Activated CD4-positive, alpha-beta T cell treated with anti-CD3 and anti-CD28 coated beads for 36 hours (primary cell): Measurements from ENCODE around the gene GPC1. TPM values are rescaled to one million over a fixed set of nuclear protein-coding genes. Genes with fewer than 3 reads are reported as not detected.

ENCODE experiments used
- ATAC-seq: fragments of 200-7000 bp; cut with Tn5 transposase; one replicate; pipeline ENCODE4 v1.10.0; 2021; ENCODE audit warnings: mild to moderate bottlenecking, moderate library complexity
- CTCF ChIA-PET: fragments of 350-600 bp; sonication (Branson Sonifier 250); formaldehyde crosslinking; loops from one replicate; lab custom pipeline; 2021; ENCODE audit warnings: antibody characterized with exemption; lab: Charles Lee
- POLR2A ChIA-PET: fragments of 350-600 bp; sonication (Branson Sonifier 250); formaldehyde crosslinking; loops from one replicate; lab custom pipeline; 2021; ENCODE audit warnings: antibody characterized with exemption, inconsistent platforms; lab: Charles Lee
- DNase-seq: peaks from one replicate; pipeline ENCODE4 v3.0.0-alpha.2; 2020
- H3K27ac Mint-ChIP-seq: one replicate; pipeline ENCODE4 v1.8.0; 2021; ENCODE audit warnings: mixed read lengths
- H3K27me3 Mint-ChIP-seq: one replicate; pipeline ENCODE4 v1.8.0; 2021; ENCODE audit warnings: mixed read lengths
- H3K36me3 Mint-ChIP-seq: one replicate; pipeline ENCODE4 v1.8.0; 2021; ENCODE audit warnings: low read depth, mixed read lengths
- H3K4me1 Mint-ChIP-seq: one replicate; pipeline ENCODE4 v1.8.0; 2021; ENCODE audit warnings: mixed read lengths
- H3K4me3 Mint-ChIP-seq: one replicate; pipeline ENCODE4 v1.8.0; 2021; ENCODE audit warnings: mild to moderate bottlenecking, moderate library complexity, mixed read lengths
- H3K9me3 Mint-ChIP-seq: one replicate; pipeline ENCODE4 v1.8.0; 2021; ENCODE audit warnings: low read depth, mixed read lengths
- intact Hi-C, 2 experiments: fragments of 100-400 bp; cut with DNase I in 1 of 2; cut with micrococcal nuclease in 1 of 2; formaldehyde crosslinking; loops; one replicate each; pipeline versions ENCODE4 v1.14.2 to v1.15.1; 2022 to 2024; cut with DNase I, micrococcal nuclease
- microRNA-seq: library from miRNA; unstranded; fragments of <30 nt; microRNA quantifications from one replicate; pipeline ENCODE4 v1.2.0, GENCODE V29; 2021; ENCODE audit warnings: borderline replicate concordance
- total RNA-seq, 2 experiments: library from RNA; stranded (reverse); gene quantifications; one replicate each; pipeline ENCODE4 v1.2.3, GENCODE V29; 2021

Gene GPC1
- total RNA-seq, 2 experiments from 2014 or later, result 1.7 to 2.0 TPM

DNA sequence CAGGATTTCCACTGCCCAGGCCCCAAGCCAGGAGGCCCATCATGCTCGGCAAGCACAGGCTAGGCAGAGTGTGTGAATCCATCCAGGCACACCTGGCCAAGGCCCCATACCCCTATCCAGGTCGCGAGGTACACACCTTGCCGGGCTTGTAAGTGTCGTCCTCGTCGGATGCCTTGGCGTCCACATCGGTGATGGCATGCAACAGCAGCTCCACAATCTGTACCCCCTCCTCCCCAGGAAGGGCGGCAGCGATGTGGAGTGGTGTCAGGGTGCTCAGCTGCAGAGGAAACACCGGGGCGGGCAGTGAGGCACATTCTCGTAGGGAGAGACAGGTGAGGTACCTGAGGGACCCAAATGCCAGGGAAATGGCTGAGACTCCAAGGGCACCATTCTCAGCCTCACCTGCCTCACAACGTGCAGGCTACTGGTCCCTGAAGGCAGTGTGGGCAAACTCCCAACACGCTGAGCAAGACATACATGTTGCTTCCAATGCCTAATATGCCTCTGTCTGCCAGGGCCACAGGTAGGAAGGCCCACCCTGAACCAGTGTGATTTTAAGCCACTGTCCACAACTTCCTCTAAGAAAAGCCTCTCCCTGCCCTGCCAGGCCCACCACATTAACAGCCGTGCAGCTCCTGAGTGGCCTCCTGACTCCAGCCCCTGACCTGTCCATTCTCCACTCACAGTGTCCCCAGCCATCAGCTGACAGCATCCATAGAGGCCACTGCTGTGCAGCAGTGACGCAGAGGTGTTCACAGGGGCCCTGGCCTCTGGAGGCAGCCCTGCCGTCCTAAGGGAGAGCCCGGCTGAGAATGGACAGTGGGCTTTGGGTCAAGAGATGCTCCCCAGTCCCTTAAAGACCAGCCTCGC lies 77.4 kb downstream of the GPC1 start:
- H3K27ac Mint-ChIP-seq, result no peak overlapping the region
- intact Hi-C loops, result loop anchor here (5.0 to 10.0 kb wide), 3 partner anchors 49 to 329 kb away; partner anchors contain the start of gene DUSP28 (in 1 of the 2)
- no peaks in the 10 kb centered on the region for H3K9me3 Mint-ChIP-seq
- peaks cover 13% of the 10 kb centered on the region for H3K4me1 Mint-ChIP-seq
- no peak overlapping the region for H3K4me3 Mint-ChIP-seq
- no peaks in the 10 kb centered on the region for H3K27me3 Mint-ChIP-seq
- POLR2A ChIA-PET, result no interaction called here
- CTCF ChIA-PET, result interaction anchor here (0.6 to 2.2 kb wide), 5 partner anchors 39 to 310 kb away, joined by 4 to 21 read pairs (median 8); partner anchors contain the start of gene CAPN10
- DNase-seq, result no peak
- ATAC-seq, result no peak
- peaks cover 2% of the 10 kb centered on the region for H3K36me3 Mint-ChIP-seq

DNA sequence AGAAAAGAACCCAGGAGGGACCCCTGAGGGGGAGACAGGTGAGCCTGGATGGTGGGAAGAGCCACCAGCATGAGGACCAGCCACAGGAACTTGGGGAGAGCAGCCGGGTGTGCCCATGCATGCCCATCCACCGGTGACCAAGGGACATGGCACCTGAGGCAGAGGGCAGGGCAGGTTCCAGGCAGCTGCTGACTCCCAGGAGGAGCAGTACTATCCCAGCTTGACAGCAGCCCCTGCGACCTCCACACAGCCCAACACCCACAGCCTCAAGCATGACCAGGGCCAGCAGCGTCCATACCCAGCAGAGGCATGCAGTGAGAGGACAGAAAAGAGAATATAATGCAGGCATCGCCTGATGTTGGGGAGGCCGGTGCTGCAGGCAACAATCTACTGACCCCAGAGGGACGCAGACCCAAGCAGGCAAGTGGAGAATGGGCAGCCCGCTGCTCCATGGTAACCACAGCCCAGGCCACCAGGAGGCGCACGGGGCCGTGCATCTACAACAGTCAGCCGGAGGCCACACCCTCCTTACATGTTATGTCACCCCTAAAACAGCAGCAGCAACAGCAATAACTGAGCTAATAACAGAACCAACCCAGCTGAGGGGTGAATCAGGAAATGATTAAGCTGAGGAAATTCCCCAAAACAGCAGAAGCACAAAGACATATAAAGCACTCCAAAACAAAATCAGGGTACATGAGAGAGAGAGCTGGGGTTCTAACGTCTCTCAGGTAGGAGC lies 78.3 kb downstream of the GPC1 start:
- ChIA-PET CTCF (interaction anchor here (0.5 to 2.2 kb wide), 26 partner anchors 10 to 374 kb away, joined by 3 to 21 read pairs (median 4); partner anchors contain the start of gene CAPN10), POLR2A (interaction anchor here (0.6 kb wide), 1 partner anchor 1510 kb away, joined by 4 read pairs; no protein-coding TSS in a partner anchor)
- no peak overlapping the region for H3K4me3 Mint-ChIP-seq
- ATAC-seq, result peak; percentile 99
- H3K9me3 Mint-ChIP-seq, result no peaks in the 10 kb centered on the region
- H3K27me3 Mint-ChIP-seq, result no peaks in the 10 kb centered on the region
- DNase-seq, result peak; percentile 93
- H3K4me1 Mint-ChIP-seq, result peaks cover 13% of the 10 kb centered on the region
- intact Hi-C loops, result loop anchor here (1.0 to 10.0 kb wide), 6 partner anchors 47 to 329 kb away; partner anchors contain the start of genes CAPN10 (in 2 of the 2) and DUSP28 (in 2 of the 2)
- H3K27ac Mint-ChIP-seq, result peak overlapping the region; percentile 71
- peaks cover 2% of the 10 kb centered on the region for H3K36me3 Mint-ChIP-seq

DNA sequence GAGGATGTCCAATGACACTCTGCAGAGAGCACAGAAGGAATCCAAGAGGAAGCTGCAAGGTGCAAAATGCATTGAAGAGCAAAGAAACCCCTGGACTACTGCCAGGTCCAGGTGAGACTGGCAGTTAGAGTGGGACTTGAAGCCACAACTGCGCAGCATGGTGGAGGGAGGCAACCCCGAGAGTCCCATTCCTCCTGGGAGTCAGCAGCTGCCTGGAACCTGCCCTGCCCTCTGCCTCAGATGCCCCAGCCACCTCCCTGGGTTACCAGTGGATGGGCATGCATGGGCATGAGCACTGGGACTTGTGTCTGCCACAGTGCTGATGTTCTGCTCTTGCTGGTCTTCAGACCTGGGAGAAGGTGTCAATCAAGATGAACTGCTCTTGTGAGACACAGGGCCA lies 79.2 kb downstream of the GPC1 start:
- CTCF ChIA-PET, result interaction anchor here (0.7 to 2.2 kb wide), 18 partner anchors 10 to 352 kb away, joined by 3 to 21 read pairs (median 4); partner anchors contain the start of gene CAPN10
- H3K9me3 Mint-ChIP-seq, result no peaks in the 10 kb centered on the region
- peak overlapping the region; percentile 71 for H3K27ac Mint-ChIP-seq
- DNase-seq, result no peak
- H3K4me1 Mint-ChIP-seq, result peaks cover 13% of the 10 kb centered on the region
- peaks cover 2% of the 10 kb centered on the region for H3K36me3 Mint-ChIP-seq
- no peak overlapping the region for H3K4me3 Mint-ChIP-seq
- POLR2A ChIA-PET, result interaction anchor here (0.6 kb wide), 1 partner anchor 1509 kb away, joined by 4 read pairs; no protein-coding TSS in a partner anchor
- no peak for ATAC-seq
- no peaks in the 10 kb centered on the region for H3K27me3 Mint-ChIP-seq
- intact Hi-C loops, result loop anchor here (1.0 to 10.0 kb wide), 6 partner anchors 46 to 328 kb away; partner anchors contain the start of genes CAPN10 (in 2 of the 2) and DUSP28 (in 2 of the 2)

DNA sequence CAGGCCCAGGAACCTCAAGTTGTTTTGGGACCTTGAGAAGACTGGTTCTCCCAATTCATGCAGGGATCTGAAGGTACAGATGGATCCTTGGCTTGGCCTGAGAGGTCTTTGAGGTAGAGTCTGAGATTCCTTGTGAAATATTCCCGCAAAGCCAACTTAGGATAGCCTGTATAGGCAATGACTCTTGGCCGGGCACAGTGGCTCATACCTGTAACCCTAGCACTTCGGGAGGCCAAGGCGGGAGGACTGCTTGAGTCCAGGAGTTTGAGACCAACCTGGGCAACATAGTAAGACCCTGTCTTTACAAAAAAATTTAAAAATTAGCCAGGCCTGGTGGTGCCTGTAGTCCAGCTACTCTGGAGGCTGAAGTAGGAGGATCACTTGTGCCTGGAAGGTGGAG lies 81.9 kb downstream of the GPC1 start:
- Mint-ChIP-seq H3K4me1 (peaks cover 16% of the 10 kb centered on the region), H3K9me3 (no peaks in the 10 kb centered on the region), H3K27ac (no peak overlapping the region), H3K4me3 (no peak overlapping the region), H3K36me3 (peaks cover 10% of the 10 kb centered on the region), H3K27me3 (peaks cover 3% of the 10 kb centered on the region)
- CTCF ChIA-PET, result no interaction called here
- DNase-seq, result no peak
- ATAC-seq, result no peak
- intact Hi-C loops, result loop anchor here in 1 of 2 experiments (10.0 kb wide), 1 partner anchor 187 kb away; no protein-coding TSS in a partner anchor
- POLR2A ChIA-PET, result no interaction called here

Small RNA genes within 50 kb of the gene (microRNA-seq; reads per million reads assigned to microRNA genes)
- gene MIR149, result 94.1 reads per million, percentile 64 among the genes with 10 or more reads in this experiment

Other genes with a start within 250 kb of the GPC1 start
- gene ANKMY1, start 122.3 kb downstream of the GPC1 start, total RNA-seq, result 10 to 100 TPM; 20.7 to 24.0 TPM
- gene DUSP28, start 124.7 kb downstream of the GPC1 start, total RNA-seq, result 1 to 10 TPM; 3.3 to 5.0 TPM
- gene RNPEPL1, start 132.8 kb downstream of the GPC1 start, total RNA-seq, result 10 to 100 TPM; 35.7 to 43.8 TPM
- gene CAPN10, start 151.1 kb downstream of the GPC1 start, total RNA-seq, result 10 to 100 TPM; 22.1 to 30.2 TPM
- gene GPR35, start 189.8 kb downstream of the GPC1 start, total RNA-seq, result 1 to 10 TPM; 3.6 to 4.1 TPM
- gene AQP12B, start 247.2 kb downstream of the GPC1 start, total RNA-seq, result not detected